ENCODE data around the gene NLGN1.

NLGN1 gene

GRCh38 chr3:173823911-173824460 is 426.4 kb downstream of the NLGN1 start:
- Mint-ChIP-seq H3K4me1 (no peaks in the 10 kb centered on the region), H3K9me3 (peaks cover 7 to 8% of the 10 kb centered on the region in 2 donors), H3K4me3 (no peak overlapping the region), H3K27ac (no peak overlapping the region), H3K27me3 (no peaks in the 10 kb centered on the region)
- no peak for ATAC-seq
- no peak for DNase-seq

- no peaks in the 10 kb centered on the region for H3K4me1 Mint-ChIP-seq
- H3K4me3 Mint-ChIP-seq: no peak overlapping the region
- DNase-seq (no peak), ATAC-seq (no peak)
- peaks cover 0 to 7% of the 10 kb centered on the region in 2 donors for H3K9me3 Mint-ChIP-seq
- H3K27ac Mint-ChIP-seq: no peak overlapping the region
- H3K27me3 Mint-ChIP-seq: no peaks in the 10 kb centered on the region
Measured at GRCh38 chr3:173825730-173826129, 428.2 kb downstream of the NLGN1 start.

GRCh38 chr3:173826416-173826815 is 428.9 kb downstream of the NLGN1 start:
- H3K9me3 Mint-ChIP-seq: peaks cover 0 to 7% of the 10 kb centered on the region in 2 donors
- ATAC-seq: no peak
- no peaks in the 10 kb centered on the region for H3K4me1 Mint-ChIP-seq

GRCh38 chr3:173826901-173827609 is 429.5 kb downstream of the NLGN1 start:
- Mint-ChIP-seq H3K27ac (no peak overlapping the region), H3K9me3 (peaks cover 0 to 7% of the 10 kb centered on the region in 2 donors), H3K4me1 (no peaks in the 10 kb centered on the region), H3K4me3 (no peak overlapping the region), H3K27me3 (no peaks in the 10 kb centered on the region)
- DNase-seq (no peak), ATAC-seq (no peak)

More at GRCh38 chr3:173826416-173826815, 428.9 kb downstream of the NLGN1 start:
- no peak overlapping the region for H3K4me3 Mint-ChIP-seq
- H3K27ac Mint-ChIP-seq: no peak overlapping the region
- no peak for DNase-seq
- no peaks in the 10 kb centered on the region for H3K27me3 Mint-ChIP-seq

GRCh38 chr3:173838644-173839043 is 441.1 kb downstream of the NLGN1 start:
- no peaks in the 10 kb centered on the region for H3K27me3 Mint-ChIP-seq
- DNase-seq: no peak
- H3K4me3 Mint-ChIP-seq: no peak overlapping the region
- H3K4me1 Mint-ChIP-seq: no peaks in the 10 kb centered on the region
- H3K9me3 Mint-ChIP-seq: peaks cover 4 to 7% of the 10 kb centered on the region in 2 donors
- no peak for ATAC-seq
- no peak overlapping the region for H3K27ac Mint-ChIP-seq

- H3K9me3 Mint-ChIP-seq: peaks cover 4 to 7% of the 10 kb centered on the region in 2 donors
- DNase-seq: no peak
- H3K27me3 Mint-ChIP-seq: no peaks in the 10 kb centered on the region
- no peak for ATAC-seq
- no peak overlapping the region for H3K27ac Mint-ChIP-seq
- H3K4me3 Mint-ChIP-seq: no peak overlapping the region
- no peaks in the 10 kb centered on the region for H3K4me1 Mint-ChIP-seq
Measured at GRCh38 chr3:173839859-173840258, 442.3 kb downstream of the NLGN1 start.

- Mint-ChIP-seq H3K4me3 (no peak overlapping the region), H3K9me3 (peaks cover 4 to 7% of the 10 kb centered on the region in 2 donors), H3K4me1 (no peaks in the 10 kb centered on the region), H3K27me3 (no peaks in the 10 kb centered on the region), H3K27ac (no peak overlapping the region)
- DNase-seq: no peak
- ATAC-seq: no peak
Measured at GRCh38 chr3:173841334-173841733, 443.8 kb downstream of the NLGN1 start.

- Mint-ChIP-seq H3K27me3 (no peaks in the 10 kb centered on the region), H3K27ac (no peak overlapping the region), H3K9me3 (peaks cover 4 to 7% of the 10 kb centered on the region in 2 donors), H3K4me3 (no peak overlapping the region), H3K4me1 (no peaks in the 10 kb centered on the region)
- DNase-seq (no peak), ATAC-seq (no peak)
Measured at GRCh38 chr3:173843060-173843459, 445.5 kb downstream of the NLGN1 start.

GRCh38 chr3:173846584-173846983 is 449.0 kb downstream of the NLGN1 start:
- ATAC-seq (no peak), DNase-seq (no peak)
- peaks cover 0 to 7% of the 10 kb centered on the region in 2 donors for H3K9me3 Mint-ChIP-seq
- no peak overlapping the region for H3K27ac Mint-ChIP-seq
- H3K4me3 Mint-ChIP-seq: no peak overlapping the region
- no peaks in the 10 kb centered on the region for H3K4me1 Mint-ChIP-seq
- H3K27me3 Mint-ChIP-seq: no peaks in the 10 kb centered on the region

- H3K9me3 Mint-ChIP-seq: no peaks in the 10 kb centered on the region
- DNase-seq: no peak
- H3K27me3 Mint-ChIP-seq: no peaks in the 10 kb centered on the region
- H3K27ac Mint-ChIP-seq: no peak overlapping the region
- H3K4me3 Mint-ChIP-seq: no peak overlapping the region
- H3K4me1 Mint-ChIP-seq: no peaks in the 10 kb centered on the region
- no peak for ATAC-seq
Measured at GRCh38 chr3:173849489-173849888, 451.9 kb downstream of the NLGN1 start.

- no peak for ATAC-seq
- Mint-ChIP-seq H3K27me3 (no peaks in the 10 kb centered on the region), H3K27ac (no peak overlapping the region), H3K4me3 (no peak overlapping the region), H3K4me1 (no peaks in the 10 kb centered on the region), H3K9me3 (no peaks in the 10 kb centered on the region)
- no peak for DNase-seq
Measured at GRCh38 chr3:173857154-173857553, 459.6 kb downstream of the NLGN1 start.

- H3K27ac Mint-ChIP-seq: no peak overlapping the region
- ATAC-seq (no peak), DNase-seq (no peak)
- H3K27me3 Mint-ChIP-seq: no peaks in the 10 kb centered on the region
- no peaks in the 10 kb centered on the region for H3K9me3 Mint-ChIP-seq
- no peaks in the 10 kb centered on the region for H3K4me1 Mint-ChIP-seq
- no peak overlapping the region for H3K4me3 Mint-ChIP-seq
Measured at GRCh38 chr3:173862701-173863100, 465.2 kb downstream of the NLGN1 start.

GRCh38 chr3:173863551-173863950 is 466.0 kb downstream of the NLGN1 start:
- Mint-ChIP-seq H3K9me3 (no peaks in the 10 kb centered on the region), H3K4me1 (no peaks in the 10 kb centered on the region), H3K4me3 (no peak overlapping the region), H3K27me3 (no peaks in the 10 kb centered on the region), H3K27ac (no peak overlapping the region)
- DNase-seq (no peak), ATAC-seq (no peak)

- Mint-ChIP-seq H3K27ac (no peak overlapping the region), H3K9me3 (no peaks in the 10 kb centered on the region), H3K4me1 (no peaks in the 10 kb centered on the region), H3K4me3 (no peak overlapping the region), H3K27me3 (no peaks in the 10 kb centered on the region)
- ATAC-seq: no peak
- DNase-seq: no peak
Measured at GRCh38 chr3:173865900-173866498, 468.5 kb downstream of the NLGN1 start.

- H3K27ac Mint-ChIP-seq: no peak overlapping the region
- H3K27me3 Mint-ChIP-seq: no peaks in the 10 kb centered on the region
- no peak overlapping the region for H3K4me3 Mint-ChIP-seq
- H3K4me1 Mint-ChIP-seq: no peaks in the 10 kb centered on the region
- DNase-seq (no peak), ATAC-seq (no peak)
- peaks cover 0 to 7% of the 10 kb centered on the region in 2 donors for H3K9me3 Mint-ChIP-seq
Measured at GRCh38 chr3:173869766-173870165, 472.2 kb downstream of the NLGN1 start.

GRCh38 chr3:173870976-173871375 is 473.4 kb downstream of the NLGN1 start:
- Mint-ChIP-seq H3K4me3 (no peak overlapping the region), H3K27ac (no peak overlapping the region), H3K9me3 (peaks cover 0 to 7% of the 10 kb centered on the region in 2 donors), H3K4me1 (no peaks in the 10 kb centered on the region), H3K27me3 (no peaks in the 10 kb centered on the region)
- ATAC-seq (no peak), DNase-seq (no peak)

Measured in stimulated activated naive CD8-positive, alpha-beta T cell treated with anti-CD3 and anti-CD28 coated beads, Interleukin-15, amount 100 ng/mL, for 72 hours (primary cell).